ENCODE results near the gene POLDIP2. TPM values are rescaled to one million over a fixed set of nuclear protein-coding genes. Genes with fewer than 3 reads are reported as not detected.

Gene POLDIP2
- total RNA-seq, 4 donors from 2014 or later: 66.8 to 102 (median 90.9) TPM

DNA sequence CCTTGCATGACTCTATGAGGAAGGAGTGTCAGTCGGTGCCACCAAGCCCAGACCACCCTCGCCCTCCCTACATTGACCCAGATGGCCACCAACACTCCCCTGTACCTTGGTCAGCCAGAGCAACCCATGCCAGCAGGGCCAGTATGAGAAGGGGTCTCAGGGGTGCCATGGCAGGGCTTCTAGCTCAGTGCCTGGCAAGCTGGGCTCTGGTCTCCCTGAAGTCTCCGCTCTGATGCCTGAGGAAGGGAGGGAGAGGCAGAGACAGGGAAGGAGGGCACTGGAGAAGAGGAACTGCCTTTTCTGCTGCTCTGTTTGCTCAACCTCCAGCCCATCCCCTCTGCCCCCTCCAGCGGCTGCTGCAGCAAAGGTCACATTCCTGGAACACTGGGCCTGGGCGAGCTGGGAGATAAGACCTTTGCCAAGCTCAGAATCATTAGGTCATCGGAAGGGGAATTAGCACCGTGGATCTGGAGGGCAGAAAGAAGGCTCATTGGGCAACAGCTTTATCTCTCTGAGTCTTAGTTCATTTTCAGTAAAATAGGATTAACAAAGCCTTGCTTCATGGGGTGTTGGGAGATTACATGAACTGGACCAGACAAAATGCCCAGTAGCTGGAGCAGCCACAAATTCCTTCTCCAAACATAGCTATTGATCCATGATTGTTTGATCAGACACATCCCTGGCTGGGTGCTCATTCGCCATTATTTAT lies 12.9 kb upstream of the POLDIP2 start, which contains the start of gene VTN:
TSS of gene VTN (minus strand) at position 273 of the 709 bp plus-strand sequence. CDS start at position 169, 104 bp downstream.
- DNase-seq: no peak
- Histone ChIP-seq H3K27ac (peak within 1 kb of the TSS; percentile 30 to 80 (median 78)), H3K9me3 (no peaks in the 10 kb centered on the region), H3K4me1 (peaks cover 12 to 36% (median 17%) of the 10 kb centered on the region in 3 donors), H3K4me3 (peak within 1 kb of the TSS; percentile 38 to 69 (median 56)), H3K36me3 (peaks cover 0 to 3% (median 0%) of the 10 kb centered on the region in 3 donors), H3K27me3 (peaks cover 0 to 10% (median 0%) of the 10 kb centered on the region in 4 donors)
- intact Hi-C loops (cut with DNase I): no loop called here
- 0 to 3% methylated on average over 1 to 2 of the region's 8 CpGs for WGBS, 2 donors
- no peak for TF ChIP-seq POLR2A (IDR thresholded peaks at IDR 0.05)
- TF ChIP-seq, protein P1, sequence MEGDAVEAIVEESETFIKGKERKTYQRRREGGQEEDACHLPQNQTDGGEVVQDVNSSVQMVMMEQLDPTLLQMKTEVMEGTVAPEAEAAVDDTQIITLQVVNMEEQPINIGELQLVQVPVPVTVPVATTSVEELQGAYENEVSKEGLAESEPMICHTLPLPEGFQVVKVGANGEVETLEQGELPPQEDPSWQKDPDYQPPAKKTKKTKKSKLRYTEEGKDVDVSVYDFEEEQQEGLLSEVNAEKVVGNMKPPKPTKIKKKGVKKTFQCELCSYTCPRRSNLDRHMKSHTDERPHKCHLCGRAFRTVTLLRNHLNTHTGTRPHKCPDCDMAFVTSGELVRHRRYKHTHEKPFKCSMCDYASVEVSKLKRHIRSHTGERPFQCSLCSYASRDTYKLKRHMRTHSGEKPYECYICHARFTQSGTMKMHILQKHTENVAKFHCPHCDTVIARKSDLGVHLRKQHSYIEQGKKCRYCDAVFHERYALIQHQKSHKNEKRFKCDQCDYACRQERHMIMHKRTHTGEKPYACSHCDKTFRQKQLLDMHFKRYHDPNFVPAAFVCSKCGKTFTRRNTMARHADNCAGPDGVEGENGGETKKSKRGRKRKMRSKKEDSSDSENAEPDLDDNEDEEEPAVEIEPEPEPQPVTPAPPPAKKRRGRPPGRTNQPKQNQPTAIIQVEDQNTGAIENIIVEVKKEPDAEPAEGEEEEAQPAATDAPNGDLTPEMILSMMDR (IDR thresholded peaks at IDR 0.05): no peak

DNA sequence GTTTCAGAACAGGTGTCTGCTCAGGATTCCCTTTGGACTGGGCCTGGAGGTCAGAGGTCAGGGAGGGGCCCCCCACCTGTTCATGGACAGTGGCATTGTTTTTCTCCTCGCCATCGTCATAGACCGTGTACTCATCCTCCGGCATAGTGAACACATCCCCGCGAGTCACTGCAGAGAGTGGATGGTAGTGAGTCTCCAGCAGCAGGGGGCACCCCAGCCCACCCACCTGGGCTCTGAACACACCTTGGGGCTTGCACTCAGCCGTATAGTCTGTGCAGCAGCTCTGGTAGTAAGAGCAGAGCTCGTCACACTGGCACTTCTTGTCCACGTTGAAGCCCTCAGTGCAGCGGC lies 12.3 kb upstream of the POLDIP2 start:
- Histone ChIP-seq H3K4me1 (peaks cover 12 to 36% (median 17%) of the 10 kb centered on the region in 3 donors), H3K4me3 (no peak overlapping the region), H3K36me3 (peaks cover 0 to 8% (median 0%) of the 10 kb centered on the region in 3 donors), H3K27ac (peak overlapping the region in 2 of 4 donors; percentile 78 to 80), H3K27me3 (peaks cover 0 to 10% (median 0%) of the 10 kb centered on the region in 4 donors), H3K9me3 (no peaks in the 10 kb centered on the region)
- intact Hi-C loops (cut with DNase I): no loop called here
- TF ChIP-seq, protein P1 (IDR thresholded peaks at IDR 0.05): no peak
- no peak for TF ChIP-seq POLR2A (IDR thresholded peaks at IDR 0.05)
- no peak for DNase-seq
- WGBS, 2 donors: 52% methylated on average over 5 of the region's 10 CpGs; no CpG with 5 or more reads in 1 of the 2 donors

DNA sequence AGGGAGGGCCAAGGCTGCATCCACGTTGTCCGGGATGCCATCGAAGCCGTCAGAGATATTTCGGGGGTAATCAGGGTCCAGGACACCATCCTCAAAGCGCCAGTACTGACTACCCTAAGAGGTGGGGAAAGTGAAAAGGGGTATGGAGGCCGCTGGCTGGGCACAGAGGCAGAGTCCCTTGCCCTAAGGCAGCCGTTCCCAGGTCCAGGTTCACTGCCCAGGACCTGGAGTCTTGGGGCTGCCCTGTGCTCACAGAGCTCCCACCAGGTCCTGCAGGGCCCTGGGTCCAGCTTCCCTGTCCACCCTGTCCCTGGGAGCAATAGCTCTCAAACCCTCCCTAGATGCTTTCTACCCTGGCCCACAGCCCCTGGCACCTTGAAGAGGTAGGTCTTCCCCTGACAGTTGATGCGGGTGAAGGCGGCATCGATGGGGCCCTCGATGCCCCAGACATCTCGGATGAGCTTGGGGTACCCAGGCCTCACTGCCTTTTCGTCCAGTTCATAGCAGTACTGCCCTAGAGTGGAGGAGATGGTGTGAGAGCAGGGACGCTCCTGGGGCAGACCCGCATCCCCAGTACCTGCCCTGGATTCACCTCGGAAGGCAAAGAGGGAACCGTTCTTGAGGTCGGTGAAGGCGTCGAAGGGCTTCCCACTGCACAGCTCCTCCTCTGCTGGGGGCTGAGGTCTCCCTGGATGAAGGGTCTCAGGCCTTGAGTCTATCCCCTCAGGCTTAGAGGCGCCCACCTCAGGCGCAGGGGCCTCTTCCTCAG lies 11.8 kb upstream of the POLDIP2 start:
- H3K4me1 ChIP-seq: peaks cover 12 to 36% (median 17%) of the 10 kb centered on the region in 3 donors
- 64 to 80% methylated on average over 2 to 5 of the region's 23 CpGs for WGBS, 2 donors
- peaks cover 0 to 10% (median 0%) of the 10 kb centered on the region in 4 donors for H3K27me3 ChIP-seq
- H3K9me3 ChIP-seq: no peaks in the 10 kb centered on the region
- DNase-seq: no peak
- intact Hi-C loops (cut with DNase I): no loop called here
- TF ChIP-seq POLR2A (IDR thresholded peaks at IDR 0.05): no peak
- TF ChIP-seq, protein P1 (IDR thresholded peaks at IDR 0.05): no peak
- H3K27ac ChIP-seq: no peak overlapping the region
- peaks cover 0 to 14% (median 0%) of the 10 kb centered on the region in 3 donors for H3K36me3 ChIP-seq
- H3K4me3 ChIP-seq: no peak overlapping the region

DNA sequence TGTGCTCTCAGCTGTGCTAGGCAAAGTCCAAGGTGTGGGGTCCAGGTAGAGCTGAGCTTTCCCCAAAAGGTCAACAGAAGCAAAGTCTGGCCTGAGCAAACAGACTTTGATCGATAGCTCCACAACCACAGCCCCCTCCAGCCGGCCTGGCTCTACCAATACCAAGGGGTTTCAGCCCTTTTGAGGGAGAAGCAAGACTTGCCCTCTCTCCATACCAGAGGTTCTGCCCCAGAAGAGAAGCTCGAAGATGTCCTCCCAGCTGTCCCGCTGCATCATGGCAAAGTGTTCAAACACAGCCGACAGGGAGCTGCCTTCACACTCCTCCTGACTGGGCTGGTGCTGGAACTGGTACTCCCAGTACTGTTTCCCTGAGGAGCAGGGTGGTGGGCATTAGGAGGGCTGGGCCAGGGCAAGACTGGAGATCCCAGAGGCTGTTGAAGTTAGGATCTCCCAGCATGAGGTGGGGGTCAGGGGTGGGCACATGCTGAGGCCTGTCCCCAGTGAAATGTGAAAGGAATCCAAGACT lies 11.0 kb upstream of the POLDIP2 start:
- H3K9me3 ChIP-seq: no peaks in the 10 kb centered on the region
- H3K27me3 ChIP-seq: peaks cover 0 to 10% (median 0%) of the 10 kb centered on the region in 4 donors
- H3K27ac ChIP-seq: no peak overlapping the region
- WGBS, 2 donors: 65% methylated on average over 2 of the region's 5 CpGs; no CpG with 5 or more reads in 1 of the 2 donors
- intact Hi-C loops (cut with DNase I): no loop called here
- TF ChIP-seq POLR2A (IDR thresholded peaks at IDR 0.05): no peak
- TF ChIP-seq, protein P1 (IDR thresholded peaks at IDR 0.05): no peak
- peaks cover 0 to 21% (median 0%) of the 10 kb centered on the region in 3 donors for H3K36me3 ChIP-seq
- DNase-seq: no peak
- H3K4me1 ChIP-seq: peaks cover 12 to 32% (median 17%) of the 10 kb centered on the region in 3 donors
- no peak overlapping the region for H3K4me3 ChIP-seq
